ENCODE data around the gene DNHD1.

The DNHD1 gene

DNA sequence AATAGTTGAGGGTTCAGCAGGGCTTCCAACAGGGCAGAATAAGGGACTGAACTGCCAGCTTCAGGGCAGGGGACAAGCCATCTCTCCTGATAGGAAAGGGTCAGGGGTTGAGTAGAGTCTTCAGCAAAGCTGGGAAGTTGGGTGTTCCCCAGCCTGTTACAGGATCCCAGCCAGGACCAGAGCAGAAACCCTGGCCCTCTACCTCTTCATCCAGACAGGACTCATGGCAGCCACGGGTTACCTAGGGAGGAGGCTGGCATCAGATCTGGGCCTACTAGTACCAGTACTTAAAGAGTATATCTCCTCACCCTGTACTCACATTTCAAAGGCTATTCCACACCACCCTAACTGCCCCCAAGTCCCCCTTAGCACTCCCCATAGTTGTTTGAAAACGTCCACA, 117.4 kb downstream of the DNHD1 start:
- no peak for DNase-seq

- DNase-seq, result no peak
These were observed 118.0 kb downstream of the DNHD1 start for GRCh38 chr11:6615046-6615445.

- DNase-seq, result no peak
These were observed 119.0 kb downstream of the DNHD1 start for GRCh38 chr11:6615882-6616585.

DNA sequence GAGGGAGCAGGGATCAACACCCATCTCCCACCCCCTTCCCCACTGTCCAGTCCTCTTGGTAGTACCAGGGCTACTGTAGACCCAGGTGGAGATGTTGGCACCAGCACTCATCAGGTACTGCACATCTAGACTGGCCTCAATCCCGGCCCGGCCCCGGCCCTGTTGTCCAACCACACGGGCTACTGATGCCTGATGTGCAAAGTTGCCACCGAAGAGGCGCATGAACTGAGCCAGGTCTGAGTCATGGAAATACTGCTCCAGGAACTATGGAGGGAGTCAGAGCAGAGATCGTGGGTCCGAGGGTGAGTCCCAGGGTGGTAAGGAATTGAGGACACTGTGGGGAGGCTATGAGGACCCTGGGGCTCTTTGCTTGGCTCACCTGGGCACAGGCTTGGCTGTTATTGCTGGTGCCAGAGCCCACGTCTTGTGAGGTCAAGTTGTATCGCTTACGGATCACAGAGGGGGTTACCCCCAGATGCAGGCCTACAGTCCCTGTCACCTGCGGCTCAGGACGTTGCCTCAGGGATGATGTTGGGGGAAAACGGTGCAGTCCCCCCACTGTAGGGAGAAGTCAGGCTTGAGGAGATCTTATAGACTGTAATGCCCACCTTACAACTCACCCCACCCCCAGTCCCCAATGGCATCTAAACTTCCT, 119.6 kb downstream of the DNHD1 start:
- DNase-seq, result no peak

DNA sequence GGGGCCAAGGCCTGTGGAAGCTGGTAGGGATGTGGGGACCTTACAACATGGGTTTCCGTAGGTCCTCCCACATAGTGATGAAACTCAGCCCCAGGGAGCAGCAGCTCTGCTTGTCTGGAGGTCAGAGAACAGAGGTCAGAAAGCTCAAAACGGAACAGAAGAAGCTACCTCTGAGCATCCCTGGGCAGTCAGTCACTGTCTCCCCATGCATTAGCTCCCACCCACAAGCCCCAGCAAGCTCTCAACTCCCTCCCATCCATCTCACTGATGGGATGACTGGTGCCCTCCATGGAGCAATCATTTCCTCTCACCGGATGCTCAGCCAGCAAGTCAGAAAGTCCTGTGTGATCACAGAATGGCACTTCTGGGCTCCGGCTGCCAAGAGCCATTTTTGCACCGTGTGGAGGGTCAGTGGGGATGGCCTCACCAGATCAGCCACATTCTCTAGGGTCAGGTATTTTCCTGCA, 120.3 kb downstream of the DNHD1 start:
- no peak for DNase-seq

DNA sequence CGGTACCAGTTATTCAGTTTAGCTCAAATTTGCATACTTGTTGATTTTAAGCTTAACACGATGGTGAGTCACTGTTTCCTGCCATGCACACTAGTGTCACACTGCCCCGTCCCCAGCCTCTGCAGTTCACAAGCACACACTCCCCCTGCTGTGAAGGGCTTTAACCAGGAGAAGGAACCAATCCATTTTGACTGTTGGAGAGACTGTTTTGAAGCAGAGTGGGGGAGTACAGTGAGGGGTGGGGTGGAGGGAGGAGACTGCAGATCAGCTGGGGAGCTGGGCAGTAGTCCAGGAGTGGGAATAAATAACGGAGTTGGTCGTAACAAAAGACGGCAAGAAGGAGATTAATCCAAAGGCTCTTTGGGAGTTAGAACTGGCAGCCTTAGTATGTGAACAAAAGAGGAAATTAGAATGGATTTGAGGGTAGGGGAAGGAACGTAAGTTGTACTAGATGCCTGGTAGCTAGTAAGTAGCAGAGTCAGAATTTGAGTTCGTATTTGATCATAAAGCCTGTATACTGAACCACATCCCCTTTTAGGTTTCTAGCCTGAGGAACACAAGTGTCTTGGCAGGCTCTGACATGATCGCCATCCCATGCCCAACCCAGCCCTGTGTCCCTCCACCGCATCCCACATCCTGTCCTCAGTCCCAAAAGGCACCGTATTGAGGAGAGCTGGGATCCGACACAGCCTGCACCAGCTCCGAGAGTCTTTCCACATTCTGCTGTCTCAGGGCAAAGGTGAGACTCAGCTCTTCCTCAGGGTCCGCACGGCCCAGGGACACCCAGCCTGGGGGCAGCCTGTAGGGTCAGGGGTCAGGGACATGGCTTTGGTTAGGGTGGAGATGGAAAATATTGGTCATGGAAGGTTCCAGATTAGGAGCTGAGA, 121.3 kb downstream of the DNHD1 start:
- DNase-seq, result no peak

- DNase-seq, result peak; percentile 68
These were observed 122.1 kb downstream of the DNHD1 start, which contains the start of gene TPP1 for GRCh38 chr11:6619004-6619745. TPP1 (minus strand) TSS chr11:6619422; CDS start chr11:6619400, 22 bp downstream.

- DNase-seq, result no peak
These were observed 123.6 kb downstream of the DNHD1 start for GRCh38 chr11:6620636-6621035.
